ENCODE measurements around the gene ANO2.
"Not testable (repeated sequence)": the region's sequence is repeated elsewhere in the genome, so short reads cannot be mapped to it uniquely, and the experiment has no call there.

ANO2 gene

DNA sequence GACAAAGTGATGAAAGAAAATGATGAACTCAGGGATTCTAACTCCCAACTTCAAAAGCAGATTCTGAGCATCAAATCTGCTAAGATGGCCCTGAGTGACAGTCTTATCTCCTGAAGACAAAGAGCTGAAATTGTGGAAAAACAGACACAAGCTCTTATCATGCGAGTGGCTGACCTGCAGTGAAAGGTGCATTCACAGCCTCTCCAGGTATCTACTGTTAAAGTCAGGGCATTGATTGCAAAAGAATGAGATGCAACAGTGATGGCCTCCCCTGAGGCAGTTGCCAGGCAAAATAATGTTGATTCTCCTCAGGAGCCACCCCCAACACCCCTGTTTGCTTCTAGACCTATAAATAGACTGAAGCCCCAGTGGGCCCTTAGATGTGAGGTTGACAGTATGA, 126.2 kb downstream of the ANO2 start:
- not testable (repeated sequence) for DNase-seq (ENCODE audit: low spot score)

DNA sequence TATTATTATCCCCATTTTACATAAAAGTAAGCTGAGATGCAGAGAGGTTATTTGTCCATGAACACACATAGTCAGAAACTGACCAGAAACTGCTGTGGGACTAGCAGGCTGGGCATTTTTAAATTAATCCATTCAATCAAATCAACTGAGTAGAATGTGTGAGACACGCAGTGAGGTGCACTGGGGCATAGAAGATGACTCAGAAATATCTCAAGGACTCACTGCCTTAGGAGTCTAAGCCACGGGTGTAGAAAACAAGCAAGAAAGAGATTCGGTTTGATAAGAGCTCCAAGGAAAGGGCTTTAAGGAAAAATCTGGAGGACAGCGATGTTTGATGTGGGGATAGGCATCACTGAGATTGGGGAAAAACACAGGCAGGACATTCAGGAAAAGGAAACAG, 127.8 kb downstream of the ANO2 start:
- DNase-seq (ENCODE audit: low spot score), result no peak

DNA sequence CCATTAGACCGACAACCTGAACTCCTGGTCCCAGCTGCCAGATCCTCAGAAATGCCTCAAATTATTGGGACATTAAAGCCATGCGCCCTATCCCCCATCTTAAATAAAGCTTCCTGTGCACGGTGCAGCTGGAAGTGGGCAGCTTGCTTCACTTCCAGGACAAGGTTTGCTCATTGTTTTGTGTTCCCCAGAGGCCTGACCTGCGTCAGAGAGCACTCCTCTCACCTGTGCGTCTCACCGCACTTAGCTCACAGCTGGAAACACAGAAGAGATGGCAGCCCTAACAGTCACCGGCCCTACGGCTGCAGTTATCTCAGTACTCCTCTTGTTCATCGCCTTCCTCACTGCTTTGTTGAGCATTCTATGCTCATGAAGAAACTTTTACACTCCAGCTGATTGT, 135.5 kb downstream of the ANO2 start:
- DNase-seq (ENCODE audit: low spot score), result no peak

DNA sequence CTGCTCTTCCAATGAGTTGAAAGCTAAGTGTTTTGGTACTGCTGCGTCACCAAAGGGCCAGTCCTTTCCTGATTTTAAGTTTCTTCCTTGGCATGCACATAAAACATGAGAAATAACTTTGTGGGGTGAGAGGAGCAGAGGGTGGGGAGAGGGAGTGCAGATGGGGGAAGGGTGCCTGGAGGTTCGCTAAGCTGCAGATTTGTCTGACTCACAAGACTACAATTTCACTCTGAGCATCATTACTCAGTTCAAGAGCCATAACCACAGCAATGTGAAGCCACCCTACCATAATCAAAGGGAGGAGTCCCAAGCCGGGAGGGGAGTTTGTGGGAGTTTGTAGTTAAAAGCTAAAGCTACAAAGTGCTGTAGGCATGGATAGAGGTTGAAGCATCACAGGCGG, 136.1 kb downstream of the ANO2 start:
- DNase-seq (ENCODE audit: low spot score), result no peak

DNA sequence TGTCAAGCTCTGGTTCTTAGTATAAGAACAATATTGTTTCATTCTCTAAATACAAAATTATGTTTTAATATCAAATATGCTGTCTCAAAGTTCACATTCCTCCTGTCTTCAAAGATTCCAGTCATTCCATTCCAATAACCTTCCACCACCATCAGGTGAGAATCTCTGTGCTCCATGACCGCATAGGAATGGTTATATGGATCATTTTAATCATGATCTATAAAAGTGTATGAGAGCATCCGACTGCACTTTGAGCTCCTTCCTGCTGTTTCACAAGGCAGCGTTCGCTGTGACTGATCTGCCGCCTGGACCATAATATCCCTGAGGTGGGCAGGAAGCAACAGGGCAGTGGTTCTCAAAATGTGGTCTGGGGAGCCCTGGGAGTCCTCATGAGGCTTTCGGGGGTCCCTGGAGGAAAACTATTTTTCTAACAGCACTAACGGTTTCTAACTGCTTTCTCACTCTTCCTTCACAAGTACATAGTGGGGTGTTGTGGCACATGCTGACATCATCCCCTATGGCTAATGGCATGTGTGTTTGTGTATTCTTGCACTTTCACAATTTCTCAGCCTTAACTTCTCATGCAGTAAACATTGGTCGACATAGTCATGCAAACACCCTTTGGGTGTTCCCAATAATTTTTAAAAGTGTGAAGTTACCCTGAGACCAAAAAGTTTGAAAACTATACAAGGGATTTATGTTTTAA, 137.4 kb downstream of the ANO2 start:
- no peak for DNase-seq (ENCODE audit: low spot score)

DNA sequence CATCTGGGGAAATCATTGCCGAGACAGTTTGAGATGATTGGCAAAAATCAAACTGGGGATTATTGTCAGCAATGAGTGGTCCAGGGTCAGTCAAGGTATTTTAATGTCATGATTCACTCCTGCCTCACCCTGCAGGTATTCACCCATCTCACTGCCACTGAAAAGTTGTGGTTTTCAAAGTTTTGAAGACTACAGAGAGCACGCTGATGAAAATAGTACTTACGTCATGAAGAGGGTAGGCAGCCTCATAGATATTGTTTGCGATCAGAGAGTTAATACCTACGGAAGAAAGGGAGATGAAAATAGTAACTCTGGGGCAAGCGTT, 138.0 kb downstream of the ANO2 start:
- DNase-seq (ENCODE audit: low spot score), result no peak

DNA sequence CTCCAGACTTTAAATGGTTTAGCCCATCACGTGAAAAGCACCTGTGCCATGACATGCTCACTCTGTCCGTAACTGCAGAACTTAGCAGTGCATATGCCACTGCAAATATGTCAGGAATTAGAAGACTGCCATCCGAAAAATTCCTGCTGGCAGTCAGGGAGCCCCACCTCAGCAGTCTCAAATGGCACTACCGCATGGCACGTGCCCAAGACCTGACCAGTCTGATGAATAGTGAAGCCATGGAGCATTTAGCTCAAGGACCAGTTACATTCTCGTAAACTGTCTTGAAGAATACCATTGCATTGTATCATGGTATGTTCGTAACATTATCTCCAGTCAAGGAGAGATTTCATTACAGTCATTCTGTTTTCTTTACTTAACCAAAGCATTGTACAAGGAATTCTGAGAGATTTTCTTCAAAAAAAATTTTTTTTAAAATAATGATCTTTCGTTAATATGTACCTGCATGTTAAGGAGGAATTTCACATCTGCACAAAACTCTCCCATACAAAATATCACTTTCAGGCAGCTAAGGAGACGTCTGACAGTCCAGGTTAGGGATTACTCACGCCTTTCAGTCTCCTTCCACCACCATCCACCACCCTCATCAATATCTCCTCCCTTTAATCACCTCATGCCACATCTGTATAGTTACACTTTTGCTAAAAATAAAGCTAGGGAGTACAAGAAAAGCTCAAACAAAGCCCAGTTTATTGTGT, 138.5 kb downstream of the ANO2 start:
- no peak for DNase-seq (ENCODE audit: low spot score)

DNA sequence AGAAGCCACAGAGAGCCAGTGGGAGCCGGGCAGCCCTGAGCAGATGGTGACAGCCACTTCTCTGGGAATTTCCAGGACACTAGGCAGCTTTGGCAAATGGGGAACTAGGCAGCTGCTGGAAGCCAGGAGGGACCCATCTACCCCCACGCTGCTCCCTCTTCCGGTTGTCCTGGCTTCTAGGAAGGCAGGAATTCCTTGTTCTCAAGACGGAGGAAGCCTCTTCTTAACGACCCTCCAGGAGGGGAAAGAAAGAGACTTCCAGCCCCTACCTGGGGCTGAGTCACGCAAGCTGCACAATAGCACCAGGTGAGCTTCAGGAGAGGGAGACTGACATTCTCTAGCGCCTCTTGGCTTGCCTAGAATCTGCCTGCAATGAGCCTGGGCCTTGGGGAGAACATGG, 141.5 kb downstream of the ANO2 start:
- DNase-seq (ENCODE audit: low spot score), result no peak

DNA sequence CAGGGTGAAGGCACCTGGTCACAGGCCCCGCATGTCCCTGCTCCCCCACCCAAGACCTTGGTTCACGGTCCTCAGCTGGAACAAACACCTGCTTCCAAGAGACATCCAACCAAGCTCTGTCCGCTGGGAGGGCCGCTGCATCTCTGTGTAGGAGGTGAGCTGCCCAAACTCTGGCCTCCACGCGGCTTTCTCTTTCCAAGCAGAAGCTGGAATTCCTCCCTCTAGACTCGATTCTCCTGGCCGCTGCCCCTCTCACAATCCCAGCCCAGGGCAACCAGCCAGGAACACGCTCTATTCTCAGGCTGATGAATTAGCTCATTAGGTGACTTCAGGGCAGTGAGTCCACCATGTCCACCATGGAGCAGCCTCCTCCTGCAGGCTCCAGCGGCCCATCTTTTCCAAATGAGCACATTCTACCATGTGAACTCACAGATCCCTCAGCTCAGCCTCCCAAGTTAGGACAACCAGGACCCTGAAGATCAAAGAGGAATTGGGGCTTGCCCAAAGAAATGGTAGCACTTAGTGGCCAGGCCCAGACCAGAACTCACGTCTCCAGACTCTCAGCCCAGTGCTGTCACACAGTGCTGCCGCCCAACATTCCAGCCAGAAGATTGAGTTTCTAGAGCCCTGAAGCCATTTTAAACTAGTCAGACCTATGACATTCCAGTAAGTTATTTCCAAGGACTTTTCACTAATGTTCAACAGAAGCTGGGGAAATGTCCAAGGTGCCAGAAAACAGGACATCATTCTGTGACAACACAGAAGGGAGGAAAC, 146.6 kb downstream of the ANO2 start:
- no peak for DNase-seq (ENCODE audit: low spot score)

DNA sequence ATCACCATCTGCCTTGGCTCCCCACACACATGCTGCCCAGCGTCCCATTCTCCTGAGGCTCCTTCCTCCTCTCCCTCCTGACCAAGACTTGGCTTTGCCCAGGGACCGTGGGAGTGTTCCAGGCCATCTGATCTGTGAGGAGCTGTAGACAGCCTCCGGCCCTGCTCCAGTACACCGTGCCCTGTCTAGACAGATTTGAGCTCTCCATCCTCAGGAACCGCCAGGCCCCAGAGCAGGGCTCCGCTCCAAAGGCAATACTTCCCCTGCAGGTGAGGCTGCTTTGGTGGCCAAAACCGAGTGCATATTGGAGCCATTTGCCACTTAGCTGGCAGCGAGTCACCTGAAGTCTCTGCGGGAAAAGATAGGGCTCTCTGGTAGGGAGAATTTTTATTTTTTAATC, 147.4 kb downstream of the ANO2 start:
- DNase-seq (ENCODE audit: low spot score), result no peak

DNA sequence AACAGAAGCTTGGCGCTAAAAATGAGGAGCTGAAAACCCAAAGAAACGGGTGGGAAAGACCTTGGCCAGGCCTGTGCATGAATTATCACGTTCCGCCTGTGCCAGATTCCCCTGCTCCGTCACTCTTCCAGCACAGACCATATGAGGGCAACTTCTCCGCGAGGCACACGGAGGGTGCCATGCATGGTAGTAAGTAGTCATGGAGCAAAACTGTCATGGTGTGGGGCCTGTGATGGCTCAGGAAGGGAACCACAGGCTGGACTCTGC, 148.2 kb downstream of the ANO2 start:
- no peak for DNase-seq (ENCODE audit: low spot score)

DNA sequence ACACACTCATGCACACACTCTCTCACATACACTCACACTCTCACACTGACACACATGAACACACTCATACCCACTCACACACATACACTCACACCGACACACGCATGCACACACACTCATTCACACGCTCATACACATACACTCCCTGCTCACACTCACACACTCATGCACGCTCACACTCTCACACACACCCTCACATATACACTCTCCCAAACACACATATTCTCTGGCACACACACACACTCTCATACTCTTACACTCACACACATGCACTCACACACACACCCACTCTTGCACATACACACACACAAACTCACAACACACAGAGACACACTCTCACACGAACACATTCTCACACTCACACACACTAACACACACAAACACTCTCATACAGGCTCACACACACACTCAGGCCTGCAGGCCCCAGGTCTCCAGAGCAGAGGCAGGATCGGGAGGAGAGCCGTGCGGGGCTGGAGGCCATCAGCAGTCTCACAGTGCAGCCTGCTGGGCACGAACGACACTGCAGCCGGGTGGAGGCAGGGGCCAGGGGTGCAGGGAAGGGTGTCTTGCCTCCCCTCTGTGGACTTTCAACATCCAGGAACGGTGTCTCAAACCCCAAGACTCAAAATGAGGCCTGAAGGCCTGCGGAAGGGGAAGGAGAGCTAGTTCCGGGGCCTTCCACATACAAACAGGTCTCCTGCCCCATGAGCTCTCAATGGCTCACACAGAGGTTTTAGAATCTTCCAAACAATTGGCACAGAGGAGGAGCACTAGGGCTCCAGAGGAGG, 148.7 kb downstream of the ANO2 start:
- peak; percentile 90 for DNase-seq (ENCODE audit: low spot score)

DNA sequence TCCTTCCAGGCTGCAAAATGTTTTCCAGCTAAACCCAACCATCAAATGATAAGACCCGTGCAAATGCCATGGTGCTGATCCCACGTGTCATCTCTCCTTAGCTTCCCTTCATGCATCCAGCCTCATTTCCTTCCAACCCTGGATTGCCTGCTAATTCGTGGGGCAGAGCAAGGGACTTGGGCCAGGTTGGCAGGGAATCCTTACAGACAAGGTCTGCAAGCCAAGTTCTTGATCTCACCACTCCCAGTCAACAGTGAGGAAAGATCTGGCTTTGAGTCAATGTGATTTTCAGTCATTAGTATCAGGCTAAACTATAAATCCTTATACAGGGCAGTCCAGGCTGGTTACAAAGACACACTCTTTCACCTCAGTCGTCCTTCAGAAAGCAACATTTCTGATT, 150.9 kb downstream of the ANO2 start:
- no peak for DNase-seq (ENCODE audit: low spot score)

DNA sequence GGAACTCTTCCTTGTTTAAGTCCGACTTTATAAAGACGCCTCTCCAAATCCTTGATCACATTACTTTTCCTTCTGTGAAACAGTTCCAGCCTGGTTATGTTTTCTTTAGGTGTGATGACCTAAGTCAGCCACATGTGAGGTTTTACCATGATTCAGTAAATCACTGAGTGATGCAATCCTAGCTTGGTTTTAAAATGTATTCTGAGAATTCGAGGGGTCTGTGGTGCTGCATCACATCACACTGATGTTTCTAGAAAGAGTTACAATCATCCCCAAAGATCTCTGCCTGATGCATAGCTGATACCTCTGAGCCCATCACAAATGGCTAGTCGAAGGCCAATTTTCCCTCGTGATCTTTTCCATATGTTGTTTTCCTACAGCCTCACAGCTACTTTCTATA, 152.7 kb downstream of the ANO2 start:
- DNase-seq (ENCODE audit: low spot score), result no peak

DNA sequence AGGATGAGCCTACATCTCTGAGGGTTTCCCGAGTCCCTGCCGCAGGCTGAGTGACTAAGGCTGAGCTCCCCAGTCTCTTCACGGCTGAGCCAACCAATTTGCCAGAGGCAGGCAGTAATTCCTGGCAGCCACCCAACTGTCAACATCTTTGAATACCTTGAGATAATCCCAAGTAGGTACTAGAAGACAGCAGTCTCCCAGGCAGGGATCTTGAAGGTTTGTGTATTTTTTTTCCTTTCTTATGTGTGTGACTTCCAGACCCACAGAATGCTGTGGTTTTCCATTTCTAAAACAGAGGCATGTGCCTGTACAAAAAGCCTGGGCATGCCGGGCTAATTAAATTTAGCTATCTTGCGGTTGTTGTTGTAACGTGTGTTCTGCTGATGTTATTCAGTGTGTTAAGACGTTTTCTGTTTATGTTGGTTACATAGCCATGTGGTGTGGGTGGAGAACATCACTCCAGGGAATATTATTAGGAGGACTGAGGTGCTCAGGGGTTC, 155.5 kb downstream of the ANO2 start:
- DNase-seq (ENCODE audit: low spot score), result no peak

DNA sequence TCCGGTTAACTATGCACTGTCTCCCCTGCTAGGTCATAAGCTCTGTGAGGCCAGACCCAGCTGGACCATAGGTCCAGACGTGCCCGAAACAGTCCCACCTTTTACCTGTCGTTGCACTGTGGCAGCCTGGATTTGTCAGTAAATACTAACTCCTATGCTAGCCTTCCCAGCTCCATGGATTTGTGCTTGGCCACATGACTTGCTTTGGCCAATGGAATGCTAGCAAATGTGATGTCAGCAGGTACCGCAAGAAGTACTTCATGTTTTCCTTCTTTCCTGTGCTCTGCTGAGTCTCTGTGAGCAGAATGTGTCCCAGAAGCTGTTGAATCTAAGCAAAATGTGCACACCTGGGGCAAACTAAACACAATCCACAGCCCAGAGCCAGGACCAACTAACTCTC, 157.2 kb downstream of the ANO2 start:
- no peak for DNase-seq (ENCODE audit: low spot score)

DNA sequence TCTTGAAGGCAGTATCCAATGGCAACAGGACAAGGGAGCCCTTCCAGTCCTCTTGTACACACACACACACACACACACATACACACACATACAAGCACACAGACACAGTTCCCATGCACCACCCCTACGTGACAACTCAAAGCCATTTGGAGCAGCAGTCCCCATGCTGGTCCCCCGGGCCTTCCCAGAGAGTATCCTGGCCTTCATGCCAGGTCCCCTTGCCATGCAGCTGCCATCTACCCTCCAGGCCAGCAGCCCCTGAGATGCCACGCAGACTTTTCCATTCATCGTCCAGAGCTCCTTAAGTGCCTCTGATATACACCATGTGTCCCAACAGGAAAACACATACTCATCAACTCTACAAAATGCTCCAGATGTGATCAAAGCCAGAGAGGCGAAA, 159.5 kb downstream of the ANO2 start:
- peak; percentile 28 for DNase-seq (ENCODE audit: low spot score)

DNA sequence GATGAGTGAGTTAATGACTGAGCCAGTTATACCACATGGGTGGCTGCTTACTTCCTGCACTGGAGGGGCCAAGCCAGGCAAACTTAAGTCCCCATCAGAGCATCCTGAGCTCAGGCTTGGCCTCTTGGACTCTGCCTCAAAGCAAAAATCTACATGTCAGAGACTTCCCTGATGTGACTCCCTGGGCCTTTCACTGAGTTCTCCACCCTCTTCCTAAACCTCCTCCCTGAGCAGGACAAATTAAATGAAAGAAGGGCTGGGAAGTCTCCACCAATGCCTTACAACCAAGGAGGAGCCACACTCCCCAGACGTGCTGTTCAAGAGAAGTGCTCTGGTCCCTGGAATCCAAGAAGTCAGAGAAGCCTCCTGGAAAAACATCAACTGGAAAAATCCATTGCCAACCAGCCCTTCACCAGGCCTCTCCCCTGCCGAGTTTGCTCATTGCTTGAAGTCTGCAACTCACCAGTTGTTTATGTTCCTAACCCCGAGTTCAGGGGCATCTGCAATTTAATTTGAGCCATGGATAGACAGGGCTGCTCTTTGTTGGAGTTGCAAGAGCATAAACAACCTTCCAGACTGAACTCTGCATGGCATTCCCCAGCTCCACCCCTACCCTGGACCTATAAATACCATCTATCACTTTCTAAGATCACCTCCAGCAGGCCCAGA, 160.5 kb downstream of the ANO2 start:
- DNase-seq (ENCODE audit: low spot score), result peak; percentile 20

DNA sequence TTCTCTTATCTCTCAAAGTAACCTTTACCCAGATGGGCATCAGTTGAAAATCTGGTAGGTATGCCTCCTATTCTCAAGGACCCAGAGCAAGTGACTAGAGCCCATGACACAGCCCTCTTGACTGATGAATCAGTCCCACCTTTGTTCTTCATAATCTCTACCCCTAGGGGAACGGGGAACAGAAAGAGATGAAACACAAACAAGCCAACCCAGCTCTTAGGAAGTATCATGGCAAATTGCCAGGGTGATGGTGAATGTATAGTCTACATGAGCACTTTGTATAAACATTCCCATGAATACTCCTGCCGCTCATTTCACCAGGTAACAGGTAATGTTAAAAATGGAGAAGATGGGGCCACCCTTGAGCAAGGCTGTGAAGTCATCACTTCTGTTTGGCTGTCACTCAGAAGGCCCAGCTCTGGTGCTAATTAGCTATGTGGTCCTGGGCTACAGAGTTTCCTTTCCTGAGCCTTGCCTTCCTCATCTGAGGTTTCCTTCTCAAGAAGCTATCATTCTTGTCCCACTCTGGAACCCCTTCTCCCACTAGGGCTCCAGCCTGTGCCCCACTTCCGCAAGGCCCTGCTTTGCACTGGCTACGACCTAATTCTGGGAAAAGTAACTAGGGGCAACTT, 161.7 kb downstream of the ANO2 start:
- DNase-seq (ENCODE audit: low spot score), result no peak

DNA sequence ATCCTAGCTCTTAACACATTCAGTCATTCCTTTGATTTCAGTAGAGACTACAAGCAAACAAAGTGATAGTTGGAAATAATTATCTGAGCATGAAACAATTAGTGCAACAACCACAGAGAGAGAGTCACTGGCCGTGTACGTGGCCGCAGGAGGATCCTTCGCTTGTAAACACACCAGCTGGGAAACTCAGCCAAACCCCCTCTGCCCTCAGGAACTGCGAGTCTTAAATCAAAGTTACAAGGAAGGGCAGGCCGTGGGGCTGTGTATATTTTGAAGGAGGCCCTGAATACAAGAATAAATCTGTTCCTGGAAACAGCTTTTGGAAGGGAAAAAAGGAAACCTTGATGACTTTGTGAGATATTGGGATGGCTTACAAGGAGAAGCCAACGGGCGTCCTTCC, 164.5 kb downstream of the ANO2 start:
- DNase-seq (ENCODE audit: low spot score), result peak; percentile 40

DNA sequence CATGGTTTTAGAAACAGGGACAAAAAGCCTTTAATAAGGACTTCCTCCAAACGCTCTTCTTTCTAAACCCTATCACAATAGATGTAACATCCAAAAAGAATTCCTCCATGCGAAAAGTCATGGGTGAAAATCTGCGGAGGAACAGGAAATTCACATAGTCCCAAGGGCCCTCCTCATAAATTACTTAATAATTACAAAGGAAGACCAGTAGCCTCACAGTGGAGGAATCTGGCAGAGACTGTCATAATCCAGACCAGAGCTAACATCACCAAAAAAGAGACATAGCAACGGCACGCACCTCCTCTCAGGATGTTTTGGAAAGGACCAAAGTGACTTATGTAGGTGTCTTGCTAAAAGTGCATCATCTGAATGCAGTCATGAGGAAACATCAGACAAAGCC, 165.7 kb downstream of the ANO2 start:
- DNase-seq (ENCODE audit: low spot score), result no peak

DNA sequence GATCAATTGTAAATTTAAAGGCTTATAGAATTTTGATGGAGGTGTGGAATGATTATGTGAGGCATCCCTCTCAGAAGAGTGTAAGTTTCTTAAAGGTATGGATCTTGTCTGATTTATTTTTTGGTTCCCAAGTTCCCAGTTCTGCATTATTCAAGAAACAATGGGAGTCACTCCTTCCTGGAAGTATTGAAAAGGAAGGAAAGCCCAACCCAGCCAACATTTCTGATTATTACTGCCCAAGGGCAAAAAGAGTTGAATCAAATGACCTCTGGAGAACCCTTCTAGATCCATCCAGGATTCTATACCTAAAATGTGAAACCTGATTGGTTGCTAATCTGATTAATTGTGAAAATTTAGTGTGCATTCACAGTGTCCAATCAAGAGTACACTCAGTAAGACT, 166.2 kb downstream of the ANO2 start:
- no peak for DNase-seq (ENCODE audit: low spot score)
